Inflammatory macrophage (primary cell): ENCODE measurements around the gene ZC3H14.

ENCODE experiments used
- DNase-seq, 2 donors: peaks; one replicate each; pipeline ENCODE4 v3.0.0-alpha.2; 2020 to 2022

Gene ZC3H14

DNA sequence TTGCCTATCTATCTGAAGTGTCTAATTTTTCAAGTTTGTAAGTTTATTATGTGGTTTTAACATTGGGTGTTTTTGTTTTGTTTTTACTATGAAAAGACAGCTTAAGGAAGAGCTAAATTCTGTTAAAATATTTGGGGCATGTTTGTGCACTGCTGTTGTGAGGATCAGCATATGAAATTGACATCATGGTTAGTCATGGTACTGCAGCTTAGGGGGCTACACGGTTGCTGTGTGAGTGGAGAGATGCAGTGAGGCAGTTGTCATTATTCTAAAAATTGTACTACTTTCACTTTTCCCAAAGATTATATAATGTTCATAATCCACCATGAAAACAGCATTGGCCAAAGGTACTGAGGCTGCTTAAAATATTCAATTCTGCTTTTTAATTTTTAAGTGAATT lies 49.0 kb downstream of the ZC3H14 start:
- DNase-seq = no peak

DNA sequence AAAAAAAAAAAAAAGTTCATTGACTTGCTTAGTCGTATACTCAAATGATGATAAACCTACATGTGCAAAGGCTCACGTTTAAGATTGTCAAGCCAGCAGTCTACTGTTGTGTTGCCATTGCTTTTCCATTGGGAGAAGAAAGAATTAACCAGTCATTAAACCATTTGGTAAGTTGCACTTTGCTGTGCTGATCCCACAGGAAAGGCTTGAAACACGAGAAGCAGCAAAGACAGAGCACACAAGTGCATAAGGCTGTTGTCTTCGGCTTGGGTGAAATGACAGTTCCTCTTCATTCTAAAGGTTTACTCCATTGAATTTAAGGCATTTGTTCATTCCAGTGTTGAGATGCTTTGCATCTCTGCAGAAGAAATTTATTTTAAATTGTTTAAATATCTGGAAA lies 50.1 kb downstream of the ZC3H14 start:
- no peak for DNase-seq

DNA sequence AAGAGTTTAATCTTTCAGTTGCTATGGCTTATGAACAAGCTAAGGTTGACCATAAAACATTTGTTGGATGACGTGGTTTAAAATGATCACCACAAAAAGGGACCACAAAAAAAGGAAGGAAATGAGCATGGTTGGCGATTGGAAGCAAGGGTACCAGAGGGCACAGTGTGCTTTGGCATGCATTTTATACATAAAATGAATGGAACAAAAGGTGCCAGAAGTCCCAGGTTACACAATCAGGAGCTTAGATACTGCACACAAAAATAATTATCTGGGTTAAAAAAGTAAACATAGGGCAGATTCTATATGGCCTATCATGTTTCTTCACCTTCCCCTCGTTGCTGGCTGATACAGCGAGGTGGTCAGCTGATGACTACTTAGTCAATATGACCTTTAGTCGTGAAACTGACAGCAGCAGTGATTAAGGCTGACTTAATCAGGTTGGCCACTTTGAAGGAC lies 50.7 kb downstream of the ZC3H14 start:
- peak; percentile 25 for DNase-seq

DNA sequence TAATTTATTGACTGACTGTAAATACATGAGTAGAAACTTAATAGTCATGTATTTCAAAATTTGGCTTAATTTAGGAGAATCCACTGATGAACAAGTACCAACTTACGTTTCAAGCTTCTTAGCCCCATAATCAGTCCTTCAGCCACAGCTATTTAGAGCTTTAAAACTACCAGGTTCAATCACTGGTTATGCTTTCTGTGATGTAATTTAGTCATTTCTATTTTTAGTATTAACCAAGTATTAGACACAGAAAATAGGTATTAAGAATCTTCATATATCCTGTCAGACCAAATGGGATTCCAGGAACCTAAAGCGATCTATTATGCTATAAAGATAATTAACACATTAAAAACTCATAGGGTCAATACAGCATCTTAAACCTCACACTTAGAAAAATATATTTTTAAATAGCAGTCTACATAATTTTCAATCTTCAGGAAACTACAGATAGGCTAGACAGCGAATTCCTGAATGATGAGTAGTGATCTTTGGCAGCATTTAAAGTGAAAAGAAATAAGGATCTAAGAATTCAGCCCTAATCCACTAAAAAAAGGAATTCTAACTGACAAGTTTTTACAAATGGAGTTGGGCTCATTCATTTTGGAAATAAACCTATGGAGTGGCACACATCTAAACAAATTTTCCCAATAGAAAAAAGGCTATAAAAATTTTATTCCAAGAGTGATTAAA lies 51.5 kb downstream of the ZC3H14 start:
- no peak for DNase-seq

DNA sequence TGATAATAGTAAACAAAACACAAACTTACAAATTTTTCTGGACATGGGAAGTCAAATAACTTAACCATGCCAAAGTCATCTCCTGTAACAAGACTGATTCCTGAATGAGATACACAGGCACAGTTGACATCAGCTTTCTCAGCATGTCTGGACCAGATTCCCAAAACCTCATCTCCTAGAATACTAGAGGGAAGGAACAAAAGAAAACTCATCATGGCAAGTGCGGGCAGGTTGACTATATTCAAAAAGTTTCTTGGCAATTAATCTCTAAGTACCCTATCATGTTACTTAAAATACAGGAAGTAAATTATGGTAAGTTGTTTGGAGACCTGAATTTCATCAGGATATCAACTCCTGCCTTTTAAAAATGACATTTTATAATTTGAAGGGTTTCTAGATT lies 53.9 kb downstream of the ZC3H14 start:
- DNase-seq = no peak

DNA sequence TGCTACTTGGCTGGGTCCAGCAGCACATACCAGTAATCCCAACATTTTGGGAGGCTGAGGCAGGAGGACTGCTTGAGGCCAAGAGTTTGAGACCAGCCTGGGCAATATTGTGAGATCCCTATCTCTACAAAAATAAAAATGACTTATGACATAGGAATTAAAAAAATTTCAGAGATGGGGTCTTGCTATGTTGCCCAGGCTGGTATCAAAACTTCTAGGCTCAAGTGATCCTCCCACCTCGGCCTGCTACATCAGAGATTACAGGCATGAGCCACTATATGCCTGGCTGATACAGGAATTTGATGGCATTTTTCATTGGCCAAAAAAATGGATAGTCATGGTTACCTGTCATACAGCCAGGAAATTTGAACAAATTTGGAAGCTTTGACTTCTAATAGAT lies 54.6 kb downstream of the ZC3H14 start:
- DNase-seq = no peak

DNA sequence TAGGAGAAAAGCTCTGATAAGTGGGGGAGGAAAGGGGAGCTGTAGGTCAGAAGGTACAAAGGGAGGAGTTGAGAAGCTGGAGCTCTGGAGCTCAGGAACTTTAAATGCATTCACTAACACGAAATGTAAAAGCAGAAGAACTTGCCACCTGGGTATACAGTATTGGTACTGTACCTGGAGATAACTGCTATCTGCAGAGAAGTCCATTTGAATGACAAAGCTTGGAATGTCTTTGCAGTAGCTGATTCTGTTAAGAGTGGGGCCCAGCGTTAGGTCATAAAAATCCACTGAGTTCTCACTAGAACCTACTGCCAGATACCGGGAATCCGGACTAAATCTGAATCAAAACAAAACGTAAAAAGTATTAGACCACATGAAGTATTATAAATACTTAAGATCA lies 55.6 kb downstream of the ZC3H14 start:
- no peak for DNase-seq

DNA sequence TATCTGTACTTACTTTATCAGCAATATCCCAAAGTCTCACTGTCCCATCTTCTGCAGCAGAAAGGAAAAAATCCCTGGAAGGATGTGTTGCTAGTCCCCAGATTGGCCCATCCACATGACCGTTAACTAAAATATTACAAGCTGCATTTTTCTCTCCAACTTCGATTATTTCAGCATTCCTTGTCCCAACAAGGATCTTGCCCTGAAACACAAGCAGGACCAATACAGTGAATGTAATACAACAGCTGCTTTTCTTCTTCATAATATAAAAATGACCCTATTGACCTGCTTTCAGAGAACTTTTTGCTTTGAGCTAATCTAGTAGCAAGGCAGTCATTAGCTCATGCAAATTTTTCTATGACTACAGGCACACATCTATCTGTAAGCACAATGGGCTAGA lies 58.3 kb downstream of the ZC3H14 start:
- no peak for DNase-seq

DNA sequence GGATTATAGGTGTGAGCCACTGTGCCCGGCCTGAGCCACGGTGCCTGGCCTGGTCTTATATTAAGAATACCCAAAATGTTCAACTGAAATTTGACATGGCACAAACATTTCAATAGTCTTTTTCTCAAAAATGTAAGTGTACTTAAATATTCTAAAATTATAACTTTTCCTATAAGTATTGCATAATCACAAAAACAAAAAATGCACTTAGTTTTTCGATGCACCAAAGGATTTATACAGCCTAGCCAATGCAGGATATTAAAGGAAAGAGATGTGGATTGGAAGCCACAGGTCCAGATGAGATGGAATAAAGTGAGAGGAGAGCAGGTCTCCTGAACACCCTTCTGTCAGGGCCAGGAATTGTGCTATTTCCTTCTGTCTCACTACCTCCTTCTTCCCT lies 62.8 kb downstream of the ZC3H14 start:
- DNase-seq = no peak

DNA sequence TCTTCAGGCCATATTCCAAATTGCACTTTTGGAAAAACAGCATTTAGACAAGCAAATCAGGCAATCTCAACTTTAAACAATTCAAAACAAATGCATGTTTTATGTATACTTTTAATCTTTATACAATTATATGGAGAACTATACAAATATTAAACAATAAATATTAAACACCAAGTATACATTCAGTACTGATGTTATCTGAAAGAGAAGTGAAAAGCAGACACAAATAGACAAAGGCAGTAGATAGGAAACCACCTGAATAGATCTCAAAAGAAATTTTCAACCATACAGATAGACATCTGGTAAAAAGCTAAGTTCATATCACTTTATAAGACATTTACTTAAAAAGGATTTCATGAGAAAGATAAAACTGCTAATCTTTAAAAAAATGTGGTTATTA lies 65.2 kb downstream of the ZC3H14 start:
- DNase-seq = no peak

DNA sequence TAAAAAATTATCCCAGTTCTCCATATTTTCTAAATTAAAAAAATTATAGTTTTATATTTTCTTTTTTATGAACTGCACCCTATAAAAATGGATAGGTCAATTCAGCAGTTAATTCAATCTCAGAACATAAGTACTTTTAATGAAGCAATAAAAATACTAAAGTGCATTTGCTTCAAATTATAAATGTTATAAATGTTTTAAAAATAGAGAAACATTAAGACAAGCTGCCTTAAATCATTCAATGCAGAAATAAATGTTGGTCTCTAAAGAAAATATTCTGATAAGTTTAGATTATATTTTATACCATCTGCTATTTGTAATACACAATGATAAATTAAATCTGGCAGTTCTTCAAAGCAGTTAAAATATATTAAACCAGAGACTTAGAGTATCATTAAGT lies 65.6 kb downstream of the ZC3H14 start:
- DNase-seq = no peak

DNA sequence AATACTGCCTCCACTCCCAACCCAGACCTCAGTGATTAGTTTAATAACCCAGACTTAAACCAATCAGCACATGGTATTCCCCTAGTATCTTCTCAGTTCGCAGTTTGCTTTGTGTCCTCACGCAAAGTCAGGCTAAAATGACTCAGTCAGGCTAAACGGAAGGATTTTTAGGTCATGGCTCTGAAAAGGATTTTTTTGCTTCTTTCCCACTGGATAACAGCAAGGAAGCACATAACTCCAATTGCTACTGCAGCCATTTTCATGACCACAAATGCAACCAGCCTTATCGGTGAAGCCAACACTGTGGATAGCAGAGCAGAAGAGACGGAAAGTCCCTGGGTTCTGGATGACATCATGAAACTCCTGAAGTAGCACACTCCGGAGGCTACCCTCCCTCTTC lies 67.7 kb downstream of the ZC3H14 start:
- DNase-seq = no peak

DNA sequence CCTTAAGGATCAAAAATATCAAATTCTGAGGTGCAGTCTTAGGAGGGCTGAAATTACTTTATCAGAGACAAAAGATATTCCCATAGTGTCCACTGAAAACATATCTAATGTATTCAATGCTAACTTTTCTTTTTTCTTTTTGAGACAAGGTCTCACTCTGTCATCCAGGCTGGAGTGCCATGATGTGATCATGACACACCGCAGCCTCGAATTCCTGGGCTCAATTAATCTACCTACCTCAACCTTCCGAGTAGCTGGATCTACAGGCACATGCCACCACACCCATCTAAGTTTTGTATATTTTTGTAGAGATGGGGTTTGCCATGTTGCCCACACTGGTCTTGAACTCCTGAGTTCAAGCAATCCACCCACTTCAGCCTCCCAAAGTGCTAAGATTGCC lies 68.3 kb downstream of the ZC3H14 start:
- no peak for DNase-seq

DNA sequence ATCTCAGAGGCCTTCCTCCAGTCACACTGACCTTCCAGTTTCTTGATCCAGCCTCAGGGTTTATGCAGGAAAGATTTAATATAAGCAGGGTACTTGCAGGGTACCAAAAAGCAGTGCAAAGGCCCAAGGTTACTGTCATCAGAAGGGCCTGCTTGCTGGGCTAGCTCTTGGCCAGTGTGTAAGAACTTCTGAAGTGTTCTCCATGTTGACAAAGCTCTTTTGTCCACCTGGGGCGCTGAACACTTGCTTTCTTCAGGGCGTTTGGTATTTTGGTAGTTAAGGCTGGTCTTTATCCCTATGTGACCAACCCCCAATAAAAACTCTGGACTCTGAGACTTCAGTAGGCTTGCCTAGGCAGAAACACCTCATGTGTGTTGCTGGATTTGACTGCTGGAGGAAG lies 69.7 kb downstream of the ZC3H14 start:
- DNase-seq = no peak

DNA sequence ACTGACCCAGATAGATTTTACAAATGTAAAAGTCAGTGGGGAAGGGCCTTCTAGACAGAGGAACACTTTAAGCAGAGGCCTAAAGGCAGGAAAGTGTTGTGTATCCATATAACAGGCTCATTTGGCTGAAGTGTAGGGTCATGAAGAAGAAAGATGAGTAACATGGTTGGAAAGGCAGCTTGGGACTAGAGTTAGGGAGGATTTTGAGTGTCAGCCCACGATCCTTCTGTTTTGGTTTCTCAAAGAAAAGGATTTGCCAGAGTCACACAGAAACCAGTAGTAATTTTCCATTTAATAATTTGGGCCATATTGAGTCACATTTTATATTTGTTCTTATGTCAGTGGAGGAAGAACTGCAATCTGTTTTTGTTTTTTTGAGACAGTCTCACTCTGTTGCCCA lies 76.4 kb downstream of the ZC3H14 start:
- DNase-seq = no peak

DNA sequence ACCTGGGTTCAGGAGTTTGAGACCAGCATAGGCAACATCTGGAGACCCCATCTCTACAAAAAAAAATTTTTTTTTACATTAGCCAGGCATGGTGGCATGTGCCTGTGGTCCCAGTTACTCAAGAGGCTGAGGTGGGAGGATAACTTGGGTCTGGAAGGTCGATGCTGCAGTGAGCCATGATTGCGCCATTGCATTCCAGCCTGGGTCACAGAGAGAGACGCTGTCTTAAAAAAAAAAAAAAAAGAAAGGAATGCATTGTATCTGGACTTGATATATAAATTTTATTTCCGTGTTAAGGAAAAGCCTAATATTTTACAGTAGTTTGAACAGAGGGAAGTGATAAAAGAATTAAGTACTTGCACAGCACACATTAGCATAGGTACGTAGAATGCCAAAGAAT lies 97.2 kb downstream of the ZC3H14 start:
- no peak for DNase-seq

DNA sequence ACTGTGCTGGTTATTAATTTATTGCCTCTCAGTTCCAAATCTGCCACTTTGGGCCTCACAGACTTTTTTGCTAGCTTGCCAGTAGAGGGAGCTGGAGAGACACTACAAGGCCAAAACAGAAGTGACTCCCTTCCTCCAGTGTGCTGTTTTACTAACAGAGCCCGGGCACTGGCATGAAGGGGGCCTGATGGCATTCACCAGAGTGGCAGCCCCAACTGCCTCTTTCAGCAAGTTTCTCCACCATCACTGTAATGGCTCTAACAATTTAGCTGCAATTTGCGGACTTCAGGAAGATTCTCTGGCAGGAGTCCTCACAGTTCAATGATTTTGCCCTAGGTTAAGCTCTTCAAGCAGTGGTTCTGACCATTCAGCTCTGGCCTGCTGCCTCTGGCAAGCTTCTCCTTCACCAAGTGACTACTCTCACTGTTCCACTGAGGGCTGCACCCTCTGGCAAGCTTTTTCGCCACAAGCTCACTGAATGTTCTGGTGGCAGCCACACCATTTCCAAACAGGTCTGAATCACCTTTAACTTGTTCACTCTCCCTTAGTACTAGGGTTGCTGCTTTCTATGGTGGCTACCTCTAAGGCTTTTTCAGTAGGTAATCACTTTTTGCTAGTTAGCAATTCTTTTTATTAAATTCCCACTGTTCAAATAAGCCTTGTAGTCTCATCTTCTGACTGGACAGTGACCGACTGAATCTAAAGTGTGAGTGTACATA lies 104.9 kb downstream of the ZC3H14 start:
- DNase-seq = peak; percentile 65 to 80

DNA sequence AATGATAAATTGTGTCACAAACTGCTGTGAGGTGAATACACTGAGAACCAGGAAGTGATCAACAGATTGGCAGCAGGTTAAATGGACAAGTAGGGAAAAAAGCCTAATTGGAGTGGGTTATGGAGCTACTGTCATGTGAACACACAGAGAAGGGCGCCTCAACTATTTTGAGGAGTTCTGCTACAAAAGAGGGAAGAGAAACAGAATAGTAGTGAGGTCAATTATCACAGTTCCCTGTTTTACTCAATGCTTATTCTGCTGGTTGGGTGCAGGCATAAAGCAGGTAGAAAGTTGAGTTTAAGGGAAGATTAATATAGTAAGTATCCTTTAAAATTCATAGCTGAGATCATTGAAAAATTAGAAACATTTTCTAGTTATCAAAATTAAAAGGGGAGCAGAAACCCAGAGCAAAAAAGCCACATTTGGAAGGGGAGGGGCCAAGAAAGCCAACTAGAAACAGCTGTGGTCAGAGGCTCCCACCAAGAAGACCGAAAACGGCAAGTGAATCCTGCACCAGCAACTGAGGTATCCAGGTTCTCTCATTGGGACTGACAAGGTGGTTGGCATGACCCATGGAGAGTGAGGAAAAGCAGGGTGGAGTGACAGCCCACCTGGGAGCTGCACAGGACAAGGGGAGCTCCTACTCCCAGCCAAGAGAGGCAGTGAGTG lies 105.7 kb downstream of the ZC3H14 start:
- DNase-seq = peak; percentile 58 to 60

DNA sequence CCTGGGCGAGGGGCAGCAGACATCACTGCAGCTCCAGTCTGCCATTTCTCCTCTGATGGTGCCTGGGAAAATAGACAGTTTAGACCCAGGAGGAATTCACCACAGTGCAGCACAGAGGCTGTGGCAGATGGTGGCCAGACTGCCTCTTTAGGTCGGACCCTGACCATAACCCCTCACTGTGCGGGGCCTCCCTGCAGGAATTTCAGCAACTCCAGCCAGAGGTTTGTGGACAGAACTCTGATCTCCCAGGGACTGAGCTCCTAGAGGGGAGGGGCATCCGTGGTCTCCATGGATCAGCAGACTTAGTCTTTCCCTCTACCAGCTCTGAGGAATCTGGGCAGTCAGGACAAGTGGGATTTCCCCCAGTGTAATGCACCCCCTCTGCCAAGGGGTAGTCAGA lies 106.5 kb downstream of the ZC3H14 start:
- DNase-seq = no peak
